Progenitor cell of endocrine pancreas (in vitro differentiated cells): ENCODE data around the gene ASIC1. TPM values are rescaled to one million over a fixed set of nuclear protein-coding genes. Genes with fewer than 3 reads are reported as not detected.
A peak's percentile ranks its signal among the peaks of the same experiment; 100 is the strongest.

ENCODE experiments used
- DNase-seq: peaks from one replicate; pipeline ENCODE4 v3.0.0; 2021; ENCODE audit warnings: low spot score; ENCODE audit not compliant: unreplicated experiment
- H3K27ac Mint-ChIP-seq: 2 replicates; pipeline ENCODE4 v1.8.0; 2021; ENCODE audit warnings: mild to moderate bottlenecking, moderate library complexity, mixed read lengths
- H3K27me3 Mint-ChIP-seq: 2 replicates; pipeline ENCODE4 v1.8.0; 2021; ENCODE audit warnings: mixed read lengths
- H3K36me3 Mint-ChIP-seq: 2 replicates; pipeline ENCODE4 v1.8.0; 2022; ENCODE audit warnings: mixed read lengths; ENCODE audit not compliant: insufficient read depth
- H3K4me1 Mint-ChIP-seq: 2 replicates; pipeline ENCODE4 v1.8.0; 2021; ENCODE audit warnings: low read depth, mixed read lengths
- H3K4me3 Mint-ChIP-seq: 2 replicates; pipeline ENCODE4 v1.8.0; 2021; ENCODE audit warnings: low read depth, mild to moderate bottlenecking, moderate library complexity, mixed read lengths
- H3K9me3 Mint-ChIP-seq: 2 replicates; pipeline ENCODE4 v1.8.0; 2021; ENCODE audit warnings: low read depth, mixed read lengths
- CTCF ChIP-seq: fragments of 200-600 bp; sonication (generic); IDR thresholded peaks from one replicate; pipeline ENCODE4 v1.5.0; 2021; ENCODE audit warnings: antibody characterized with exemption, mild to moderate bottlenecking; ENCODE audit not compliant: unreplicated experiment
- total RNA-seq: library from RNA; stranded (reverse); gene quantifications from 2 replicates; pipeline ENCODE4 v1.2.1, GENCODE V29; 2021

Gene ASIC1
- total RNA-seq, 1 donor from 2014 or later = 5.2 TPM

- no peaks in the 10 kb centered on the region for H3K9me3 Mint-ChIP-seq
- DNase-seq = no peak
- H3K4me1 Mint-ChIP-seq = peaks cover 12% of the 10 kb centered on the region
- peaks cover 59% of the 10 kb centered on the region for H3K27me3 Mint-ChIP-seq
- TF ChIP-seq CTCF = no peak
- H3K27ac Mint-ChIP-seq = no peak overlapping the region
- H3K36me3 Mint-ChIP-seq = no peaks in the 10 kb centered on the region
- no peak overlapping the region for H3K4me3 Mint-ChIP-seq
Observed at GRCh38 chr12:50051101-50051806, 6.1 kb upstream of the ASIC1 start.

GRCh38 chr12:50052544-50052943 is 4.9 kb upstream of the ASIC1 start:
- Mint-ChIP-seq H3K4me3 (no peak overlapping the region), H3K27me3 (peaks cover 63% of the 10 kb centered on the region), H3K36me3 (no peaks in the 10 kb centered on the region), H3K9me3 (no peaks in the 10 kb centered on the region), H3K27ac (no peak overlapping the region), H3K4me1 (peaks cover 16% of the 10 kb centered on the region)
- no peak for DNase-seq
- no peak for TF ChIP-seq CTCF

- Mint-ChIP-seq H3K9me3 (no peaks in the 10 kb centered on the region), H3K4me1 (peaks cover 16% of the 10 kb centered on the region), H3K27me3 (peaks cover 61% of the 10 kb centered on the region), H3K36me3 (no peaks in the 10 kb centered on the region), H3K27ac (no peak overlapping the region), H3K4me3 (no peak overlapping the region)
- no peak for TF ChIP-seq CTCF
- DNase-seq = no peak
Observed at GRCh38 chr12:50052964-50053363, 4.4 kb upstream of the ASIC1 start.

- no peak overlapping the region for H3K4me3 Mint-ChIP-seq
- H3K27ac Mint-ChIP-seq = no peak overlapping the region
- peaks cover 16% of the 10 kb centered on the region for H3K4me1 Mint-ChIP-seq
- no peak for DNase-seq
- H3K36me3 Mint-ChIP-seq = no peaks in the 10 kb centered on the region
- TF ChIP-seq CTCF = no peak
- peaks cover 64% of the 10 kb centered on the region for H3K27me3 Mint-ChIP-seq
- no peaks in the 10 kb centered on the region for H3K9me3 Mint-ChIP-seq
Observed at GRCh38 chr12:50053583-50053982, 3.8 kb upstream of the ASIC1 start.

GRCh38 chr12:50055831-50056638 is 1.4 kb upstream of the ASIC1 start:
- no peaks in the 10 kb centered on the region for H3K36me3 Mint-ChIP-seq
- H3K27me3 Mint-ChIP-seq = peaks cover 72% of the 10 kb centered on the region
- H3K4me3 Mint-ChIP-seq = peak overlapping the region; percentile 58
- peak; percentile 94 for TF ChIP-seq CTCF
- peaks cover 9% of the 10 kb centered on the region for H3K4me1 Mint-ChIP-seq
- DNase-seq = no peak
- H3K27ac Mint-ChIP-seq = no peak overlapping the region
- H3K9me3 Mint-ChIP-seq = no peaks in the 10 kb centered on the region
